Cardiac fibroblast (primary cell): ENCODE measurements around the gene GPR55.

Experiments
- DNase-seq, 2 donors: peaks; one replicate each; pipeline versions ENCODE4 v3.0.0 to v3.0.0-alpha.2; 2010; ENCODE audit warnings: low read depth in 2 of 2
- H3K4me3 ChIP-seq, 2 donors: replicated peaks in 1 of 2; 1 replicate in 1 of 2; 2 replicates in 1 of 2; pipeline ENCODE4 v1.5.1; 2011; ENCODE audit warnings: low read depth in 2 of 2, low read length in 2 of 2, mild to moderate bottlenecking in 2 of 2, moderate library complexity in 1 of 2
- TF ChIP-seq, protein P1 (sequence below): IDR thresholded peaks from one replicate; pipeline ENCODE4 v1.5.1; 2011; ENCODE audit warnings: low read depth, mild to moderate bottlenecking, low read length, inconsistent platforms

GPR55 gene

DNA sequence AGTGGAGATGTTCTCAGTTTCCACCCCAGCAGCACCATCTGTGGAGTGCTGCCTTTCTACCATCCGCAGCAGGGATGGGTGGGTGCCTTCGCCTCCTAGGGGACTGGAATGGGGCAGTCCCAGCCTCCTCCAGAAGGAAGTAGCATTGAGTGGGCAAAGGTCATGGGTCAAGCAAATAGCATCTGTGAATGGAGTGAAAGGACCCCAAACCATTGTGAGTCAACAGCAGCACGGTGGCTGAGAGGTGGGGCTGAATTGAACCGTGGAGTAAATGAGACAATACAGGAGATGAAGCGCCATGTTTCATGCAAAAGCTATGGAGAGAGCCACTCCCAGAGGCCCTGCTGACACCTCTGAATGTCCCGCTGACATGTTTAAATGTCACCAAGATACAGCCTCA is 9.7 kb downstream of the GPR55 start:
- H3K4me3 ChIP-seq: no peak overlapping the region
- TF ChIP-seq, protein P1, sequence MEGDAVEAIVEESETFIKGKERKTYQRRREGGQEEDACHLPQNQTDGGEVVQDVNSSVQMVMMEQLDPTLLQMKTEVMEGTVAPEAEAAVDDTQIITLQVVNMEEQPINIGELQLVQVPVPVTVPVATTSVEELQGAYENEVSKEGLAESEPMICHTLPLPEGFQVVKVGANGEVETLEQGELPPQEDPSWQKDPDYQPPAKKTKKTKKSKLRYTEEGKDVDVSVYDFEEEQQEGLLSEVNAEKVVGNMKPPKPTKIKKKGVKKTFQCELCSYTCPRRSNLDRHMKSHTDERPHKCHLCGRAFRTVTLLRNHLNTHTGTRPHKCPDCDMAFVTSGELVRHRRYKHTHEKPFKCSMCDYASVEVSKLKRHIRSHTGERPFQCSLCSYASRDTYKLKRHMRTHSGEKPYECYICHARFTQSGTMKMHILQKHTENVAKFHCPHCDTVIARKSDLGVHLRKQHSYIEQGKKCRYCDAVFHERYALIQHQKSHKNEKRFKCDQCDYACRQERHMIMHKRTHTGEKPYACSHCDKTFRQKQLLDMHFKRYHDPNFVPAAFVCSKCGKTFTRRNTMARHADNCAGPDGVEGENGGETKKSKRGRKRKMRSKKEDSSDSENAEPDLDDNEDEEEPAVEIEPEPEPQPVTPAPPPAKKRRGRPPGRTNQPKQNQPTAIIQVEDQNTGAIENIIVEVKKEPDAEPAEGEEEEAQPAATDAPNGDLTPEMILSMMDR: no peak
- no peak for DNase-seq

- TF ChIP-seq, protein P1: no peak
- H3K4me3 ChIP-seq: no peak overlapping the region
- DNase-seq: no peak
Observed at GRCh38 chr2:230914886-230915285, 10.2 kb downstream of the GPR55 start.

DNA sequence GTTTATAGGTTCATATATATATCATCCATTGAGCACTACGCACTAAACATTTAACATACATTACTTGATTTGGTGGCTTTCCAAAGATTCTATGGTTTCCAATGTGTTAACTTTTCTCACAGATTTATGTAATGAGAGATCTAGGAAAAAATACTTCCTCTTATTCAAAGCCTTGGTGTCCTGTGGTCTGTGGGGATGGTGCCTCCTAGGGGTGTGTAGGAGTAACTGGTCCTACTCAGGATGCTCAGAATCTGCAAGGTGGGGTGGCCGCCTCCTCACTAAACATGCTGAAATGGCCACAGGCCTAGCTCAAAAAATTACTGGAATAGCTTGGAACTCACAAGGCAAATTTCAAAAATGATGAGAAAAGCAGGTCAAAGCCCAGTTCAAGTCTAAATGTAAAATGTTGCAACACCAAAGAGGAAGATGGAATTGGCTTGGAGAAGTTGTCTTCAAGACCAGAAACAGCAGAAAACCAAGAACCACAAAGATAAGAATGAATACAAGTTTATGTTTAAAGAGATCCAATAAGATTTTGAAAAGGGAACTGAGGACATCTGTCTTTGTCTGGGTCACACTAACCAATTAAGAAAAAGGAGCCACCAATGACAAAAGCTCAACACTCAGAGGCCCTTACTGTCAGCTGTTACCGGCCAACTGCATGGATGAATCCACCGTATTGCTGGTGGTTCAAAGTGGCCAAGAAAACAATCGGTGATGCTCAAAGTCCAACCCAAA is 11.5 kb downstream of the GPR55 start:
- TF ChIP-seq, protein P1: peak; percentile 55
- H3K4me3 ChIP-seq: no peak overlapping the region
- DNase-seq: peak; percentile 37 to 41

DNA sequence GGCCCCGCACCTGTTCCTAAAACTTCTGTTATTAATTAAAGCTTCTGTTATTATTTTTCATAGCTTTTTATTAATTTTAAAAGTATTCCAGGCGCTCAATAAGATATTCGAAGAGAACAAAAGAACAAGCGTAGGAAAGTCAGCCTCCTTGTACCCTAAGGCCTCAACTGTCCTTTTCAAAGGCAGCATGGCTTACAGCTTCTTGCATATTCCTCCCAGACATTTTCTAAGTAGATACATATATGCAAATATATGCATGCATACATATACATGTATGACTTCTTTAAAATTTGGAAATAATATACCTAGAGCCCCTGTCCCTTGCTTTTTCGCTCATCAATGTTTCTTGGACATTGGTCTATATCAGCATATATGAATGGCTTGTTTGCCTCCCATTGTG is 12.3 kb downstream of the GPR55 start:
- H3K4me3 ChIP-seq: no peak overlapping the region
- DNase-seq: no peak
- TF ChIP-seq, protein P1: no peak

DNA sequence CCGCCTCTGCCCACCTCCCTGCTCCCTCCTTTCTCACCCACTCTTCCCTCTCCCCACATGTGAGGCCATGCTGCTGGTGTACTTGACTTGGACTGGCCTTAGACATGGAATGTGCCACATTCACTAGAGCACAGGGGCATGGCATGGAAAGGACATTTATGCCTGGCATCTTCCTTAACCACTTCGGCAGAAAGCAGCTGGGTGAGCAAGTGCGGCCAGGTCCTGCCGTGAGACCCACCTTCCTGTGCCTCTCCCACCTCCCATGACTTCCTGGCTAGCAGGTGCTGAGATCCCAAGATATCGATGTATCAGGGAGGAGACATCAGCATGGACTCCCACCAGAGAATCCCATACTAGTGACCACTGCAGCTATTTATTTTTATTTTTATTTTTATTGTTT is 13.0 kb downstream of the GPR55 start:
- H3K4me3 ChIP-seq: no peak overlapping the region
- TF ChIP-seq, protein P1: no peak
- no peak for DNase-seq

DNA sequence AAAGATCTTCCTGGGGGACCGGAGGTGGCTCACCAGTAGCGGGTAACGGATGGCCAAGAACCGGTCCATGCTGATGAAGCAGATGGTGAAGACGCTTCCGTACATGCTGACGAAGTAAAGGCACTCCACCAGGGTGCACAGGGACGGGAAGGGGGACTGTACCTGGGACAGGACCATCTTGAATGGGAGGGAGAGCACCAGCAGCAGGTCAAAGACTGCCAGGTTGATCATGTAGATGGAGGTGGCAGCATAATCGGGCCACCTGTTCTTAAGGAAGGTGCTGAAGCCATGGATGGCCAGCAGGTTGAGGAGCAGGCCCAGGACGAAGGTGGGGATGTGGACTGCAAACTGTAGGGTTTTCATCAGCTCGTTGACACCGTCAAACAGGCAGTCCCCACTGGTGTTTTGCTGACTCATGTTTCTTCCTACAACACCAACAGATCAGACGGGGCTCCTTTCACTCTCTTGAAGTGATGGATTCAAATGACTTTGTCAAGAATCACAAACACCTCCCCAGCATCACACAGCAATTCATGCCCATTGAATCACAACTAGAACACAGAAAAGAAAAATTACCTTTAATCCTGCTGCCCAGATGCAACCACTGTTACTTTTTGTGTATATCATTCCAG is 14.4 kb downstream of the GPR55 start:
- TF ChIP-seq, protein P1: no peak
- no peak overlapping the region for H3K4me3 ChIP-seq
- no peak for DNase-seq
